Testis (tissue), 3 donors: ENCODE measurements around the gene KCNB1. TPM values are rescaled to one million over a fixed set of nuclear protein-coding genes. Genes with fewer than 3 reads are reported as not detected.

Experiments
- DNase-seq: peaks from one replicate; pipeline ENCODE4 v3.0.0-alpha.2; 2019
- H3K27ac ChIP-seq, 2 donors: fragments of 200-600 bp; sonication (generic); one replicate each; pipeline ENCODE4 v1.5.1; 2019
- H3K27me3 ChIP-seq: fragments of 200-600 bp; sonication (generic); one replicate; pipeline ENCODE4 v1.5.1; 2019
- H3K36me3 ChIP-seq: fragments of 200-600 bp; sonication (generic); one replicate; pipeline ENCODE4 v1.5.1; 2017; ENCODE audit warnings: low read depth; ENCODE audit errors: missing control alignments
- H3K4me1 ChIP-seq: fragments of 200-600 bp; sonication (generic); one replicate; pipeline ENCODE4 v1.5.1; 2019
- H3K4me3 ChIP-seq, 2 donors: fragments of 200-600 bp; sonication (generic); one replicate each; pipeline ENCODE4 v1.5.1; 2017 to 2019
- H3K9me3 ChIP-seq: fragments of 200-600 bp; sonication (generic); one replicate; pipeline ENCODE4 v1.5.1; 2017
- CTCF ChIP-seq, 3 experiments: fragments of 450-650 bp in 2 of 3; fragments of 200-600 bp in 1 of 3; sonication (generic) in 1 of 3; IDR thresholded peaks; one replicate each; pipeline ENCODE4 v1.5.1; 2016 to 2019; ENCODE audit warnings: antibody characterized with exemption in 3 of 3, mild to moderate bottlenecking in 2 of 3, moderate library complexity in 1 of 3
- POLR2A ChIP-seq: fragments of 450-650 bp; IDR thresholded peaks from one replicate; pipeline ENCODE4 v1.6.1; 2017; ENCODE audit warnings: antibody characterized with exemption, mild to moderate bottlenecking, moderate library complexity
- WGBS, 2 donors: methylation state at CpG; one replicate each; pipeline ENCODE4 v1.1.5; 2018; 5-methylcytosine and 5-hydroxymethylcytosine counted together
- intact Hi-C: fragments of 100-400 bp; cut with DNase I; formaldehyde crosslinking; loops from one replicate; pipeline ENCODE4 v1.15.1; 2023; ENCODE audit warnings: low total_unique reads
- polyA plus RNA-seq: library from polyadenylated mRNA; stranded (reverse); fragments of 350-450 nt; fragmentation: Illumina TruSeq; extraction: RNeasy Lipid Tissue Mini Kit (QIAGEN cat#74804); gene quantifications from one replicate; pipeline ENCODE4 v1.2.3, GENCODE V29; 2014; ENCODE audit warnings: low read depth, low replicate concordance; ENCODE audit not compliant: insufficient read depth
- total RNA-seq, 2 donors: library from RNA; depleted of rRNA; stranded (reverse); fragments of >200 nt; gene quantifications; one replicate each; pipeline ENCODE4 v1.2.3, GENCODE V29; 2016

The KCNB1 gene
- total and polyA plus RNA-seq, 3 donors from 2014 or later, result 1.5 to 4.6 (median 2.3) TPM

- intact Hi-C loops, result no loop called here
- Histone ChIP-seq H3K4me3 (no peak overlapping the region), H3K36me3 (no peaks in the 10 kb centered on the region), H3K9me3 (no peaks in the 10 kb centered on the region), H3K27me3 (no peaks in the 10 kb centered on the region), H3K4me1 (no peaks in the 10 kb centered on the region), H3K27ac (no peak overlapping the region)
- no peak for TF ChIP-seq POLR2A
- TF ChIP-seq CTCF (IDR thresholded peaks at IDR 0.05), result no peak
- no peak for DNase-seq
- whole genome bisulfite sequencing, 2 donors, result 84 to 88% methylated on average over 4 of the region's 4 CpGs
These were observed 38.9 kb upstream of the KCNB1 start for GRCh38 chr20:49521356-49521755.

- TF ChIP-seq POLR2A (no peak), CTCF (IDR thresholded peaks at IDR 0.05) (no peak)
- Histone ChIP-seq H3K36me3 (no peaks in the 10 kb centered on the region), H3K27ac (no peak overlapping the region), H3K27me3 (no peaks in the 10 kb centered on the region), H3K4me3 (no peak overlapping the region), H3K9me3 (no peaks in the 10 kb centered on the region), H3K4me1 (no peaks in the 10 kb centered on the region)
- intact Hi-C loops, result no loop called here
- no peak for DNase-seq
- 78 to 84% methylated on average over 5 of the region's 5 CpGs for WGBS, 2 donors
These were observed 37.4 kb upstream of the KCNB1 start for GRCh38 chr20:49519777-49520359.

GRCh38 chr20:49519212-49519712 is 36.8 kb upstream of the KCNB1 start:
- Histone ChIP-seq H3K27ac (no peak overlapping the region), H3K27me3 (no peaks in the 10 kb centered on the region), H3K4me1 (no peaks in the 10 kb centered on the region), H3K9me3 (no peaks in the 10 kb centered on the region), H3K36me3 (no peaks in the 10 kb centered on the region), H3K4me3 (no peak overlapping the region)
- no peak for DNase-seq
- TF ChIP-seq CTCF (IDR thresholded peaks at IDR 0.05), result no peak
- TF ChIP-seq POLR2A, result no peak
- intact Hi-C loops, result no loop called here
- 70 to 73% methylated on average over 4 of the region's 4 CpGs for WGBS, 2 donors

- WGBS, 2 donors, result 70 to 71% methylated on average over 5 of the region's 5 CpGs
- H3K4me3 ChIP-seq, result no peak overlapping the region
- no peak for TF ChIP-seq POLR2A
- TF ChIP-seq CTCF (IDR thresholded peaks at IDR 0.05), result no peak
- intact Hi-C loops, result no loop called here
- H3K9me3 ChIP-seq, result no peaks in the 10 kb centered on the region
- no peaks in the 10 kb centered on the region for H3K4me1 ChIP-seq
- no peaks in the 10 kb centered on the region for H3K27me3 ChIP-seq
- no peak overlapping the region for H3K27ac ChIP-seq
- no peak for DNase-seq
- H3K36me3 ChIP-seq, result no peaks in the 10 kb centered on the region
These were observed 36.1 kb upstream of the KCNB1 start for GRCh38 chr20:49518576-49518975.

GRCh38 chr20:49517805-49518100 is 35.3 kb upstream of the KCNB1 start:
- intact Hi-C loops, result no loop called here
- Histone ChIP-seq H3K27me3 (no peaks in the 10 kb centered on the region), H3K4me3 (no peak overlapping the region), H3K9me3 (no peaks in the 10 kb centered on the region), H3K36me3 (no peaks in the 10 kb centered on the region), H3K4me1 (no peaks in the 10 kb centered on the region), H3K27ac (no peak overlapping the region)
- 90 to 95% methylated on average over 2 to 4 of the region's 4 CpGs for WGBS, 2 donors
- TF ChIP-seq CTCF (IDR thresholded peaks at IDR 0.05), result no peak
- TF ChIP-seq POLR2A, result no peak
- DNase-seq, result no peak
